Dedifferentiated amniotic fluid mesenchymal stem cell (primary cell): ENCODE results near the gene TRPT1.

Source experiments
- DNase-seq: peaks from one replicate; pipeline ENCODE4 v3.0.0-alpha.2; 2016; ENCODE audit errors: extremely low spot score

Gene TRPT1

GRCh38 chr11:64178203-64178602, 47.8 kb downstream of the TRPT1 start:
- DNase-seq: no peak

GRCh38 chr11:64176751-64177150, 49.2 kb downstream of the TRPT1 start:
- DNase-seq: no peak
